OCI-LY3 (cell line): ENCODE results near the gene ZBTB42.

ENCODE experiments used
- CTCF ChIP-seq: fragments of 200-600, 300-600 bp; sonication (generic); IDR thresholded peaks from 2 replicates; pipeline ENCODE4 v1.5.1; 2014; ENCODE audit warnings: antibody characterized with exemption, low read length, low read depth
- EZH2phosphoT487 ChIP-seq: fragments of 200-600 bp; shearing (Covaris generic); IDR thresholded peaks from 2 replicates; pipeline ENCODE4 v1.6.1; 2018; ENCODE audit warnings: antibody characterized with exemption, mixed run types, low read depth

GRCh38 chr14:104821229-104821945 is 20.5 kb downstream of the ZBTB42 start:
- TF ChIP-seq CTCF = no peak
- TF ChIP-seq EZH2phosphoT487 = no peak
